Left lobe of liver (tissue), 2 donors: ENCODE measurements around the gene DCAF4L1. TPM values are rescaled to one million over a fixed set of nuclear protein-coding genes. Genes with fewer than 3 reads are reported as not detected.
A peak's percentile ranks its signal among the peaks of the same experiment; 100 is the strongest.

Experiments
- ATAC-seq: fragments of 200-7000 bp; cut with Tn5 transposase; one replicate; pipeline ENCODE4 v1.9.1; 2020; ENCODE audit warnings: mild to moderate bottlenecking, moderate library complexity
- DNase-seq: peaks from one replicate; pipeline ENCODE4 v3.0.0-alpha.2; 2020; ENCODE audit warnings: low spot score
- total RNA-seq: library from RNA; stranded (reverse); gene quantifications from one replicate; pipeline ENCODE4 v1.2.1, GENCODE V29; 2021
- donor health status: DM: no; HTN: no; CAD: no; lungs with moderate emphysema.
- donor health status: DM: no; HTN: yes; CAD: no.

DCAF4L1 gene
- total RNA-seq, 1 donor from 2014 or later = 0.13 TPM

GRCh38 chr4:41990365-41991111 lies 9.0 kb downstream of the DCAF4L1 start, which contains the start of gene SLC30A9:
SLC30A9 (plus strand) TSS chr4:41990530; CDS start chr4:41990652, 122 bp downstream.
- ATAC-seq = peak; percentile 98
- peak; percentile 96 for DNase-seq

- DNase-seq = no peak
- no peak for ATAC-seq
These were observed 10.6 kb downstream of the DCAF4L1 start for GRCh38 chr4:41991916-41992767.

DNA sequence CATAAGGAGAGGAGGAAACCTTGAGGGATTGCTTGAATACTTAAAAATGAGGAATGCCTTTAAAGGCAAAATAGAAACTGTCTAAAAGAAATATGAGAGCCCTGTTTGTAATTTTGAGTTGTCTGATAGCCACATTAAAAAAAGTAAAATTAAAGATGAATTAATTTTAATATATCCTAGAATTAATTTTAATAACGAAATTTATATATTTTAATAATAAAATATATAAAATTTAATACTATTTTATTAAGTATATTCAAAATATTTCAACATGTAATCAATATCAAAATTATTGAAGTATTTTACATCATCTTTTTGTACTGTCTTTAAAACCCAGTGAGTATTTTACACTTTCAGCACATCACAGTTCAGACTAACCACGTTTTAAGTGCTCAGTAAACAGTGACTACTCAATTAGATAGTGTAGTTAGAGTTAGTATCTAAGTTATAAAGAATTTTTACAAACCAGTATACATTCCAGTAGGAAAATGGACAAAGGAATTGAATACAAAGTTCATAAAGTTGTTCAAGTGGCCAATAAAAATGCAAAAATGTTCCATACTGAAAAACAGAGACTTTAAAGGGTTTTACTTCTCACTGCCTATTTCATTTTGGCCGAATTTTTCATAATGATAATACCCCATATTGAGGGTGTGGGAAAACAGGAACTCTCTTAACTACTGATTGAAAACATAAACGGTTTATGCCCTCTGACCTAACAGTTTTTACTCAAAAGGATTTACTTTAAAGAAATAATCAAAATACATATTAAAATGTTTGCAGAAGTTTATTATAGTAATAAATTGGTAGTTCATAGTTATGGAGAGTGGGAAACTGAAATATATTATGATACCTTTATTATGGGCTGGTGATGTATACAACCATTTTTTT lies 11.7 kb downstream of the DCAF4L1 start:
- DNase-seq (no peak), ATAC-seq (no peak)

GRCh38 chr4:41994461-41994985 lies 13.0 kb downstream of the DCAF4L1 start:
- no peak for ATAC-seq
- DNase-seq = no peak

DNA sequence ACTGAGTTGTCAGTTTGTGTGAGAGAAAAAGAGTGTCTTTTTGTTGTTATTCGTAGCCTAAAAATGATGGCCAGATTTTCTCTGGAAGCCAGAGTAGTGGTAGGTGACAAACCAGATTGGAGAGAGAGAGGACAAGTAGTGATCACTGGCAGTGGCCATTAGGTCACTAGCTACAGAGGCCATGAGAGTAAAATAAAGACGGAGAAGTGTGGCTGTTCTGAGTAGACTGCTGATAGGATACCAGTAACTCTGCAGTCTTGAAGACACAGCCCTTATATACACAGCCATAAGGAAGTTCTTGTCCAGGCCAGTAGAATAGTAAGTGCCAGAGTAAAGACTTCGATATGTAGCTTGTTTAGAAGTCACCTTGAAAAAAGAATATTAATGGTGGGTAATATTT lies 16.5 kb downstream of the DCAF4L1 start:
- ATAC-seq (no peak), DNase-seq (no peak)

- DNase-seq (no peak), ATAC-seq (no peak)
These were observed 17.8 kb downstream of the DCAF4L1 start for GRCh38 chr4:41999321-41999720.

DNA sequence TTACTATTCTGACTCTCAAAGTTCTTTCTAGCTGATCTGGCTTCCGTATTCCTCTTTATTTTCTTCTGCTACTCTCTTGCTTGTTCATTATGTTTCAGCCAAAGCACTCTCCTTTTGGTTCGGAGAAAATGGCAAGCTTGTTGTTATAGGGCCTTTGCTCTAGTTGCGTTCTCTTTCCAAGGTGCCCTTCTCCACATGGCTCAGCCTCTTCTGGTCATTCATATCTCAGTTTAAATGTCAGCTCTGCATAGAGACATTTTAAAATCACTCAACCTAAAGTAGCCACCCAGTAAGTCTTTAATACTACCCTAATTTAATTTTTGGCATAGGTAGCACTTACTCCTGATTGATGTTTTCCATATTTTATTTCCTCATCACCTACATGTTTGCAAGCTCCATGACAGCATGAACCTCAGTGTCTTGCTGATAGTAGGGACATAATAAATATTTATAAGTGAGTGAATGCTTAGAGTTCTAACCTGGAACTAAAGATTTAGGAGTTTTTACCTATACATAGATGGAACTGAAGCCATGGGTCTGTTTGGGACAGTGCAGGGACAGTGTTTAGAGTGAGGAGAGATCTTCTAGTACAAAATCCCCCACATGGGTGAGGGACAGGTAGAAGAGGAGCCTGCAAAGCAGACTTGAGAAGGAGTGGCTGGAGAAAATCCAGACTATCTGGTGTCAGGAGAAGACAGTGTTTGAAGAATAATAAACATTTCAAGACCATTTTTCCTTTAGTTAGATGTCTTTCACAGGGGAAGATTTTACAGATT lies 26.6 kb downstream of the DCAF4L1 start:
- DNase-seq (no peak), ATAC-seq (no peak)

DNA sequence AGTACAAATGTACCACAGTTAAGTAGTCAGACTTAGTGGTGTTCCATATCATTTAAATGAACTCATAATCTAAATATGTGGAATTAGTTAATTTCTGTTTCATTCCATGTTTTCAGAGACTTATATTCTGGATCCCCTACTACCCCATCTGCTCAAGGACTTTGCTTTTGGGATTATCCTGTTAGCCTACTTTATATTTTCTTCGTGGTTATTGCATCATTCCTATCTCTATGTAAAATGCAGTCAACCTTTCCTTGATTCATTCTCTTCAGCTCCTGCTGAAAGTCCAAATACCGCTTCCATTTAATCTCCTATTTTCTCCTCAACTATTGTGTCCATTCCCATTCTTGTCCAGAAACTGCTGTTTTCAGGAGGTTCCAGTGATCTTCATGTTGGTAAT lies 33.9 kb downstream of the DCAF4L1 start:
- no peak for DNase-seq
- no peak for ATAC-seq

DNA sequence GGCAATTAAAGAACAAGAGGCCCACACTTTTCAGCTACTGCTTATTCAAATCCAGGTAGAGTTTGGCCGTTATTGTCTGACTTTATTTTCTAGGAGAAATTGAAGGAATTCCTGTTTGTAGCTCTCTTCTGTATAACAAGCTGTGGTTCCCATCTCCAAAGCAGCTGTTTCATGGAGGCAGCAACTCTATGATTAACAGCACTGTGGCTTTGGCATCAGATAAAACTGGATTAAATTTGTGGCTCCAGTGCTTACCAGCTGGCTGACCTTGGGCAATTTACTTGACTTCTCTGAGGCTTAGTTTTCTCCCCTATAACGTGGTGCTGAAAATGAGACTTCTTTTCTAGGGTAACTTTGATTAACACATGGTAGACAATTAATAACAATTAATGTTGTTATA lies 36.9 kb downstream of the DCAF4L1 start:
- no peak for ATAC-seq
- DNase-seq = no peak

Other genes with a start within 250 kb of the DCAF4L1 start
- gene PHOX2B, start 233.0 kb upstream of the DCAF4L1 start, total RNA-seq = not detected
- 49.3 TPM for gene TMEM33, start 46.3 kb upstream of the DCAF4L1 start, total RNA-seq
- 22.4 TPM for gene SLC30A9, start 8.8 kb downstream of the DCAF4L1 start, total RNA-seq
- gene BEND4, start 170.9 kb downstream of the DCAF4L1 start, total RNA-seq = 0.18 TPM